WTC11 (cell line): ENCODE results near the gene DMBX1. TPM values are rescaled to one million over a fixed set of nuclear protein-coding genes. Genes with fewer than 3 reads are reported as not detected.

Experiments
- ATAC-seq: fragments of 200-7000 bp; cut with Tn5 transposase; 2 replicates; pipeline ENCODE4 v1.10.0; 2021; ENCODE audit warnings: mild to moderate bottlenecking, moderate library complexity
- CTCF ChIA-PET: fragments of 300-600 bp; sonication (Branson Sonifier 250); formaldehyde crosslinking; loops from one replicate; lab custom pipeline; 2021; ENCODE audit warnings: antibody characterized with exemption; lab: Charles Lee
- POLR2A ChIA-PET: fragments of 350-600 bp; sonication (Branson Sonifier 250); formaldehyde crosslinking; loops from one replicate; lab custom pipeline; 2021; ENCODE audit warnings: antibody characterized with exemption; lab: Charles Lee
- DNase-seq: peaks from one replicate; pipeline ENCODE4 v3.0.0; 2021; ENCODE audit warnings: low spot score
- H3K27ac Mint-ChIP-seq: 2 replicates; pipeline ENCODE4 v1.8.0; 2021; ENCODE audit warnings: mixed read lengths
- H3K27me3 Mint-ChIP-seq: 2 replicates; pipeline ENCODE4 v1.8.0; 2021; ENCODE audit warnings: low read depth, mild to moderate bottlenecking, moderate library complexity, mixed read lengths
- H3K36me3 Mint-ChIP-seq: 2 replicates; pipeline ENCODE4 v1.8.0; 2021; ENCODE audit warnings: mixed read lengths
- H3K4me1 Mint-ChIP-seq: 2 replicates; pipeline ENCODE4 v1.8.0; 2022; ENCODE audit warnings: mixed read lengths
- H3K4me3 Mint-ChIP-seq: 2 replicates; pipeline ENCODE4 v1.8.0; 2021; ENCODE audit warnings: mild to moderate bottlenecking, moderate library complexity, mixed read lengths
- H3K9me3 Mint-ChIP-seq: 2 replicates; pipeline ENCODE4 v1.8.0; 2021; ENCODE audit warnings: mixed read lengths
- AFF4 ChIP-seq: sonication (generic); formaldehyde crosslinking; IDR thresholded peaks from 2 replicates; pipeline ENCODE4 v1.8.1; 2023; ENCODE audit warnings: mild to moderate bottlenecking, missing genetic modification reagents, borderline replicate concordance
- ARID4B ChIP-seq: sonication (generic); formaldehyde crosslinking; IDR thresholded peaks from 2 replicates; pipeline ENCODE4 v1.8.0; 2023; ENCODE audit warnings: missing genetic modification reagents, mild to moderate bottlenecking, borderline replicate concordance
- ATF6 ChIP-seq: sonication (generic); formaldehyde crosslinking; IDR thresholded peaks from 2 replicates; pipeline ENCODE4 v1.8.1; 2023; ENCODE audit warnings: mild to moderate bottlenecking, missing genetic modification reagents
- CBFB ChIP-seq: sonication (generic); formaldehyde crosslinking; IDR thresholded peaks from 2 replicates; pipeline ENCODE4 v1.8.1; 2022; ENCODE audit warnings: mild to moderate bottlenecking, low read depth, missing genetic modification reagents
- E2F4 ChIP-seq: sonication (generic); formaldehyde crosslinking; IDR thresholded peaks from 2 replicates; pipeline ENCODE4 v1.8.1; 2022; ENCODE audit warnings: low read depth, mild to moderate bottlenecking, moderate library complexity, missing genetic modification reagents, borderline replicate concordance
- FOXJ3 ChIP-seq: sonication (generic); formaldehyde crosslinking; IDR thresholded peaks from 2 replicates; pipeline ENCODE4 v1.9.0; 2021; ENCODE audit warnings: missing genetic modification reagents, mild to moderate bottlenecking, borderline replicate concordance
- GABPB1 ChIP-seq: sonication (generic); formaldehyde crosslinking; IDR thresholded peaks from 2 replicates; pipeline ENCODE4 v1.8.1; 2023; ENCODE audit warnings: mild to moderate bottlenecking, missing genetic modification reagents
- IRF1 ChIP-seq: sonication (generic); formaldehyde crosslinking; IDR thresholded peaks from 2 replicates; pipeline ENCODE4 v1.8.0; 2023; ENCODE audit warnings: missing genetic modification reagents
- MAX ChIP-seq: sonication (generic); formaldehyde crosslinking; IDR thresholded peaks from 2 replicates; pipeline ENCODE4 v1.8.0; 2022; ENCODE audit warnings: mild to moderate bottlenecking, missing genetic modification reagents
- NR1H2 ChIP-seq: sonication (generic); formaldehyde crosslinking; IDR thresholded peaks from 2 replicates; pipeline ENCODE4 v1.9.0; 2021; ENCODE audit warnings: mild to moderate bottlenecking, moderate library complexity, missing genetic modification reagents
- RORB ChIP-seq: fragments of 250-450 bp; sonication (Bioruptor Pico); IDR thresholded peaks from 2 replicates; pipeline ENCODE4 v1.9.0; 2021; ENCODE audit warnings: mild to moderate bottlenecking
- SMAD3 ChIP-seq: sonication (generic); formaldehyde crosslinking; IDR thresholded peaks from 2 replicates; pipeline ENCODE4 v1.8.0; 2022; ENCODE audit warnings: missing genetic modification reagents, mild to moderate bottlenecking, borderline replicate concordance
- STAT6 ChIP-seq: sonication (generic); formaldehyde crosslinking; conservative IDR thresholded peaks from 2 replicates; pipeline ENCODE4 v1.8.1; 2023; ENCODE audit warnings: mild to moderate bottlenecking, low read depth, missing genetic modification reagents, moderate library complexity
- TCF7 ChIP-seq: sonication (generic); formaldehyde crosslinking; IDR thresholded peaks from 2 replicates; pipeline ENCODE4 v1.8.0; 2022; ENCODE audit warnings: mild to moderate bottlenecking, low read depth, missing genetic modification reagents, moderate library complexity
- TP53 ChIP-seq: sonication (generic); formaldehyde crosslinking; IDR thresholded peaks from 2 replicates; pipeline ENCODE4 v1.8.1; 2023; ENCODE audit warnings: mild to moderate bottlenecking, missing genetic modification reagents
- ZNF232 ChIP-seq: sonication (generic); formaldehyde crosslinking; IDR thresholded peaks from 2 replicates; pipeline ENCODE4 v1.8.0; 2022; ENCODE audit warnings: mild to moderate bottlenecking, missing genetic modification reagents
- ZNF317 ChIP-seq: sonication (generic); formaldehyde crosslinking; IDR thresholded peaks from 2 replicates; pipeline ENCODE4 v1.8.1; 2023; ENCODE audit warnings: low read depth, mild to moderate bottlenecking, moderate library complexity, missing genetic modification reagents, borderline replicate concordance
- ZNF423 ChIP-seq: fragments of 250-450 bp; sonication (Bioruptor Pico); IDR thresholded peaks from 2 replicates; pipeline ENCODE4 v2.1.2; 2022; ENCODE audit warnings: mild to moderate bottlenecking, moderate library complexity
- total RNA-seq: library from RNA; stranded (reverse); gene quantifications from 3 replicates; pipeline ENCODE4 v1.2.3, GENCODE V29; 2021

Gene DMBX1
- total RNA-seq, 1 experiment from 2014 or later, result 3.7 TPM

- DNase-seq, result no peak
- peaks cover 61% of the 10 kb centered on the region for H3K27me3 Mint-ChIP-seq
- TF ChIP-seq GABPB1 (CRISPR knock-in tag), result no peak
- TF ChIP-seq MAX (CRISPR knock-in tag), result no peak
- no peak for TF ChIP-seq ATF6 (CRISPR knock-in tag)
- TF ChIP-seq E2F4, result no peak
- no peak for TF ChIP-seq STAT6 (CRISPR knock-in tag)
- no peak for TF ChIP-seq ARID4B
- no peak for TF ChIP-seq TP53 (CRISPR knock-in tag)
- no peak for TF ChIP-seq ZNF232 (CRISPR knock-in tag)
- TF ChIP-seq FOXJ3 (CRISPR knock-in tag), result no peak
- TF ChIP-seq CBFB, result no peak
- no peak for TF ChIP-seq ZNF317 (CRISPR knock-in tag)
- TF ChIP-seq NR1H2 (CRISPR knock-in tag), result no peak
- no peak for TF ChIP-seq SMAD3 (CRISPR knock-in tag)
- TF ChIP-seq, all 79 proteins: peak for 0
- Mint-ChIP-seq H3K9me3 (no peaks in the 10 kb centered on the region), H3K4me1 (peaks cover 32% of the 10 kb centered on the region), H3K36me3 (no peaks in the 10 kb centered on the region), H3K27ac (no peak overlapping the region), H3K4me3 (no peak overlapping the region)
- ChIA-PET CTCF (interaction anchor here (1.2 to 2.4 kb wide), 2 partner anchors 30 to 32 kb away, joined by 3 to 12 read pairs; no protein-coding TSS in a partner anchor), POLR2A (interaction anchor here (0.5 kb wide), 1 partner anchor 179 kb away, joined by 4 read pairs; no protein-coding TSS in a partner anchor)
- no peak for ATAC-seq
Measured at GRCh38 chr1:46497020-46497419, 7.4 kb downstream of the DMBX1 start.

GRCh38 chr1:46497665-46498064 lies 8.0 kb downstream of the DMBX1 start:
- H3K36me3 Mint-ChIP-seq, result no peaks in the 10 kb centered on the region
- H3K4me3 Mint-ChIP-seq, result no peak overlapping the region
- ATAC-seq, result no peak
- no peak for DNase-seq
- ChIA-PET CTCF (no interaction called here), POLR2A (no interaction called here)
- peaks cover 25% of the 10 kb centered on the region for H3K4me1 Mint-ChIP-seq
- peaks cover 55% of the 10 kb centered on the region for H3K27me3 Mint-ChIP-seq
- no peak overlapping the region for H3K27ac Mint-ChIP-seq
- H3K9me3 Mint-ChIP-seq, result no peaks in the 10 kb centered on the region
- no peak for TF ChIP-seq RORB
- no peak for TF ChIP-seq ZNF317 (CRISPR knock-in tag)
- no peak for TF ChIP-seq IRF1
- no peak for TF ChIP-seq ZNF423
- no peak for TF ChIP-seq AFF4
- TF ChIP-seq TCF7 (CRISPR knock-in tag), result no peak
